ENCODE data around the gene GALR1.

Gene GALR1

GRCh38 chr18:77321823-77322805 is 72.5 kb downstream of the GALR1 start:
- no peak for DNase-seq (ENCODE audit: low read depth)

GRCh38 chr18:77323640-77324299 is 74.1 kb downstream of the GALR1 start:
- no peak for DNase-seq (ENCODE audit: low read depth)
